Measurements from ENCODE around the gene NUP133.
A peak's percentile ranks its signal among the peaks of the same experiment; 100 is the strongest.
"Not testable (repeated sequence)": the region's sequence is repeated elsewhere in the genome, so short reads cannot be mapped to it uniquely, and the experiment has no call there.

The NUP133 gene

DNA sequence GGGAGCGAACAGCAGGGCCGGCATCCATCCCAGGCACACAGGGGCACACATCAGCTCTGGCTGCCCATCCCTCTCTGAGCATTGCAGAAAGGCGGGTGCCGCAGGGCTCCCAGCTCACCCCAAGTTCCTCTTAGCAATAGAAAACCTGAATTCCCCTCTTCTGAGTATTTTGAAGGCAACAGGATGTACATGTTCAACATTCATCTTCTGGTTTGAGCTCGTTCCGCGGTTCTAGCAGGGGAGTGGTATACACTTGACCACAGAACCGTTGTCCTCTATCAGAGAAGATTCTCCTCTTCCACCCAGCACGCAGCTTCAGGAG, 97.8 kb downstream of the NUP133 start:
- Mint-ChIP-seq H3K36me3 (ENCODE audit: low read depth) (no peaks in the 10 kb centered on the region), H3K4me3 (no peak overlapping the region), H3K9me3 (no peaks in the 10 kb centered on the region), H3K4me1 (ENCODE audit: low read depth) (peaks cover 33% of the 10 kb centered on the region), H3K27ac (no peak overlapping the region), H3K27me3 (peaks cover 66% of the 10 kb centered on the region)
- intact Hi-C loops (cut with micrococcal nuclease): no loop called here

DNA sequence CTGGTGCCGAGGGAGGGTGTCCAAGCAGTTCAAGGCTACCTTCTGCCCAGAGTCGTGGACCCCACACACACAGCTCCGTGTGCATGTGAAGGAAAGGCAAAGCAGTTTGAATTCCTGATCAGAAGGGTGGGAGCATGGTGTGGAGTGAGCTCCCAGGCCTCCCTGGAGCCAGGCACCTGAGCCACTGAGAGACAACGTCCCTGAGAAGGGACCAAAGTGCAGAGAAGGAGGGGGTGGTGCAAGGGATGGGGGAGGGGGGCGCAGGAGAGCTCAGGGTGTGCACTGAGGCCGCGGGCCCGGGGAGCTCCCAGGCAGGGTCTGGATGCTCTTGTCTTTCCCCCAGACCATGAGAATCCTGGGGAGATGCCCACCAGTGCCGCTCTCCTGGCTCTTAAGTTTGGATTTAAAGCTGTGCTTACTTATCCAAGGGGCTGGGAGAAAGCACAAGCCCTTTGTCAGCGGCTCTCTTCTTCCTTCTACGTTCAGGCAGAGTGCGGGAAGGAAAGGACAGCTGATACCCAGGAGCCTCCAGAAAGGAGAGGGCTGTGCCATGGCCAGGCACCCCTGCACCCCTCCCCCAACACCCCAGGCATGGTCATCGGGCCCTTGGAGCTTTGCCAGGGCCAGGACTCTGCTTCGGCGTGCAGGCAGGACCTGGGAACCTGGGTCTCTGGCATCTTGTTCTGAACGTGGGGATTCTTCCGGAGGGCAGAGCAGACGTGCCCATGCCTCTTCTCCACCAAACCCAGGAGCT, 98.3 kb downstream of the NUP133 start:
- no peak overlapping the region for H3K4me3 Mint-ChIP-seq
- H3K4me1 Mint-ChIP-seq (ENCODE audit: low read depth): peaks cover 33% of the 10 kb centered on the region
- no peak overlapping the region for H3K27ac Mint-ChIP-seq
- intact Hi-C loops (cut with micrococcal nuclease): no loop called here
- H3K36me3 Mint-ChIP-seq (ENCODE audit: low read depth): no peaks in the 10 kb centered on the region
- no peaks in the 10 kb centered on the region for H3K9me3 Mint-ChIP-seq
- H3K27me3 Mint-ChIP-seq: peaks cover 70% of the 10 kb centered on the region

DNA sequence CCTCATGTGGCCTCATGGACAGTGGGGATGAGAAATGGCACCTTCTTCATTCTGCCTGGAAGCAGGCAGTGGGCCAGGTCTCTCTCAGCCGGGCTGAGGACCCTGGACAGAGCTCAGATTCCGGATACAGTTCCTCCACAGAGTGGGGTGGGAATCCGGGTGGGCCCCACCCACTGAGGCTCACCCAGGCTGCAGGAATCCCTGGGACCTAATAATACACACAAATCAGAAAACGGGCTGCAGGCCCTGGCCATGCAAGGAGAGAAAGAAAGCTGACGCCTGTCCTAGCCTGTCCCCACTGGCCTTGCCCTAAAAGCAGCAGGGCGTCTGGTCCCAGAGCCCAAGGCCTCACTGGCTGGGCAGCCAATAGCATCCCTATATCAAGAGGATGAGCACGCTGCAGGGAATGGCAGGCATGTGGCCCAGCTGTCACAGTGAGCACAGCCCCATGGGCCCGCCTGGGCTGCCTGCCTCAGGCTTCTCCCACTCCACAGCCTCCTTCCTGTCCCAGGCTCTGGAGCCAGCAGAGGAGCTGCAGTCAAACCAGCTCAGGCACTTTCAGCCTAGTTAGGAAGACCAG, 99.6 kb downstream of the NUP133 start:
- Mint-ChIP-seq H3K27me3 (peaks cover 79% of the 10 kb centered on the region), H3K4me1 (ENCODE audit: low read depth) (peaks cover 33% of the 10 kb centered on the region), H3K27ac (no peak overlapping the region), H3K36me3 (ENCODE audit: low read depth) (no peaks in the 10 kb centered on the region), H3K9me3 (no peaks in the 10 kb centered on the region), H3K4me3 (no peak overlapping the region)
- intact Hi-C loops (cut with micrococcal nuclease): no loop called here

DNA sequence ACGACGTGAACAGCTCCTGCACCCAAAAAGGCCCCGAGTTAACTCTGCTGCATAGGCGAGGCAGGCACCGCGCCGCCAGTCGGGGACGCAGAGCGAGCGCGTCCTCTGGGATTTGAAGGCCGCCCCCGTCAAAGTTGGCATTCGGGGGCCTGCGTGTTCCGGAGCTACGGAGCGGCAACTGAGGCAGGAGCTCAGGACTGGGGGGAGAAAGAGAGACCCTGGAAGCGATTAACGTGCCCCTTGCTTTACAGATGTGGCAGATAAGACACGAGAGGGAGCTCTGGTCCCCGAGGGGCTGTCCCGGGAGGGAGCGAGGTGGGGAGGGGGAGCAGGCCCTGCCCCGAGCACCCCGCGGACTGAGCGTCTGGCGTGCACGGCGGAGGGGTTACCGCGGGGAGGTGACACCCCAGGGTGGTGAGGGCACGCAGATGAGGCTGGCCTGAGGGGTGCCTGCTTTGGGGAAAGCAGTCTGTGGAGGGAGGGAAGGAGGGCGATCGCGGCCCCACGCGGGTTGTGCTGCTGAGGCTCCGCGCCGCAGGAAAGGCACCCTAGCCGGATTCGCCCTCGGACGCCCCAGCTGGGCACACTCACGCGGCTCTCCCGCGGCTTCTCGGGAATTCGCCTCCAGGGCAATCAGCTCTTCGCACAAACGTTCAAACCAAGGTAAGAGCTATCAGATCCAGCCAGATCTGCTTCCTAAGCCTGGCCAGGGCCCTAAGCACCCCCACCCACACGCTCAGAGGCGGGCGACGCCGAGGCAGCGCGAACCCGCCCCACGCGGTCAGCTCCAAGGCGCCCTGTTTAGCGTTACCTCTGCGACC, 100.7 kb downstream of the NUP133 start:
- no peaks in the 10 kb centered on the region for H3K9me3 Mint-ChIP-seq
- H3K27ac Mint-ChIP-seq: no peak overlapping the region
- H3K4me3 Mint-ChIP-seq: peak overlapping the region; percentile 65
- peaks cover 78% of the 10 kb centered on the region for H3K27me3 Mint-ChIP-seq
- intact Hi-C loops (cut with micrococcal nuclease): no loop called here
- H3K4me1 Mint-ChIP-seq (ENCODE audit: low read depth): peaks cover 33% of the 10 kb centered on the region
- no peaks in the 10 kb centered on the region for H3K36me3 Mint-ChIP-seq (ENCODE audit: low read depth)

DNA sequence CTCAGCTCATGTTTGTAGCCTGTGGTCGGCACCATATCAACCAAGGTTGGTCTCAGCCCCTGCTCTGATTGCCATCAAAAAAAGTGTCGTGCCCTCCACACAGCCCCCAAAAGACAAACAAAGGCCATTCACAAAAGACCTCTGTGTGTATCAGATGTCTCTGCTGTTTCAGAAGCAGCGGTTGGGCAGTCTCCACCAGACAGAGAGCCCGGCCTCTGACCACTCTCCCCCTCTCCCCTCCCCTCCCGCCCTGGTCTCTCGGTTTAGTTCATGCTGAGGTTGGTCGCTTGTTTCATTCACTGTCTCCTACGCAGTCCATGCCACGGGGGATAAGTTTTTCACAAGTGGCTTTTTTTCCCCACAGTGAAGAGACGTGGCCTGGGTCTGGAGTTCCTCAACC, 101.3 kb downstream of the NUP133 start:
- H3K9me3 Mint-ChIP-seq: no peaks in the 10 kb centered on the region
- peaks cover 33% of the 10 kb centered on the region for H3K4me1 Mint-ChIP-seq (ENCODE audit: low read depth)
- no peaks in the 10 kb centered on the region for H3K36me3 Mint-ChIP-seq (ENCODE audit: low read depth)
- H3K4me3 Mint-ChIP-seq: peak overlapping the region; percentile 65
- intact Hi-C loops (cut with micrococcal nuclease): no loop called here
- H3K27ac Mint-ChIP-seq: no peak overlapping the region
- H3K27me3 Mint-ChIP-seq: peaks cover 83% of the 10 kb centered on the region

DNA sequence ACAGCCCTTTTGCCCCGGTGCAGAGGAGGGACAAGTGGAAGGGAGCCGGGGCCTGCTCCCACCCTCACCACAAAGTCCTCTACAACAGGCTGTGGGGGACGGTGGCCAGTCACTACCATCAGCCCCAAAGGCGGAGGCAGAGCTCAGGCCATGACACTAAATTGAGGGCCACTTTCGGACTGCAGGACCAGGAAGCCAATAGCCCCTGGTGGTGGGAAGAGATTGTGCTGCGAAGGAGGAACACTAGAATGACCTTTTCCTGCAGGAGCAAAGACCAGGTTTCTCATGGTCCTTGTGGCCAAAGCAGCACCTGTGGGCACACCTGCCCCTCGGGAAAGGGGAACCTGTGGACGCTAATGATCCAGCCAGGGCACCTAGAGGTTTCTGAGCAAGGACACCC, 104.6 kb downstream of the NUP133 start:
- Mint-ChIP-seq H3K9me3 (no peaks in the 10 kb centered on the region), H3K27me3 (peaks cover 71% of the 10 kb centered on the region), H3K4me3 (no peak overlapping the region), H3K27ac (no peak overlapping the region), H3K4me1 (ENCODE audit: low read depth) (peaks cover 15% of the 10 kb centered on the region), H3K36me3 (ENCODE audit: low read depth) (no peaks in the 10 kb centered on the region)
- intact Hi-C loops (cut with micrococcal nuclease): no loop called here

DNA sequence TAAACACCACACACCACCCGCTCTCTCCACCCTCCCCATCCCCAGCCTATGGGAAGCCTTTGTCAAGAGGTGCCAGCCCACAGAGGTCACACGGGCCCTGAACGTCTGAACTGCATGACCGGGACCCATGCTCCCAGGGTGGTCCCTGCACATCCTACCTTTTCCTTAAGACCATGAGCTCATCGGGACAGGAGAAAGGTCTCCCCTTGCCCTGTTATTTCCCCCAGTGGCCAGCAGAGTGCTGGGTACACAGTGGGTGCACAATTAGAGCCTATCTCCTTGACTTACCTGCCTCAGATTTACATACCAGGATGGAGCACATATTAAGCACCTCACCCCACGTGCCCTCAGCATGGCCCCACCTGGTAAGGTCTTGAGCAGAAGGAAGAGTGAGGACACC, 105.1 kb downstream of the NUP133 start:
- Mint-ChIP-seq H3K27me3 (peaks cover 68% of the 10 kb centered on the region), H3K9me3 (no peaks in the 10 kb centered on the region), H3K36me3 (ENCODE audit: low read depth) (no peaks in the 10 kb centered on the region), H3K27ac (no peak overlapping the region), H3K4me1 (ENCODE audit: low read depth) (peaks cover 15% of the 10 kb centered on the region), H3K4me3 (no peak overlapping the region)
- intact Hi-C loops (cut with micrococcal nuclease): no loop called here

DNA sequence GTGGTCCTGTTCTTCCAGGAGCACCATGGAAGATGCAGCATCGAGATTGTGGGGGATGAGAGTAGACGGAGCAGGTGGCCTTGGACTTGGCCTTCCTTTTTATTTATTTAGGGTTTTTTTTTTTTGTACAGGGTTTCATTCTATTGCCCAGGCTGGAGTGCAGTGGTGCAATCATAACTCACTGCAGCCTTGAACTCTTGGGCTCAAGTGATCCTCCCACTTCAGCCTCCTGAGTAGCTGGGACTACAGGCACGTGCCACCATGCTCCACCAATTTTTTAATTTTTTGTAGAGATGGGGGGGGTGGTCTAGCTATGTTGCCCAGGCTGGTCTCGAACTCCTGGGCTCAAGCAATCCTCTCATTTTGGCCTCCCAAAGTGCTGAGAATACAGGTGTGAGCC, 105.8 kb downstream of the NUP133 start:
- intact Hi-C loops (cut with micrococcal nuclease); H3K36me3 Mint-ChIP-seq (ENCODE audit: low read depth); H3K9me3 Mint-ChIP-seq; H3K4me1 Mint-ChIP-seq (ENCODE audit: low read depth); H3K4me3 Mint-ChIP-seq; H3K27ac Mint-ChIP-seq: not testable (repeated sequence)
- peaks cover 66% of the 10 kb centered on the region for H3K27me3 Mint-ChIP-seq

DNA sequence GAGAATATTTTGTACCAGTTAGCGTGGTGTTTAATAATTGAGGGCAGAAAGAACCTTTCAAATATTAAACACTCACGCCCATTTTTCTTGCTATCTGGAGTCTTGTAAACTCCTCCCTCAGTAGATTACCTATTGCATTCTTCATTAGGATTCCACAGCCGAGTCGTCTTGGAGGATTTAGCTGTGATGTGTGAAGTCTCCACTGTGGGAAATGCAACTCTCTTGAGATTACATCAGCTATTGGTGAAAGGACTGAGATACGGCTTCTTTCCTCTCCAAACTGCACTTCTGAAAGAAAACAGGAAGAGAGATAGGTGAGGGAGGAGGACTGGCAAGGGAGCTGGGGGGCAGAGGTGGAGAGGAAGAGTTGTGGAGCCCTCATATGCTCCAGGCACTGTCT, 110.4 kb downstream of the NUP133 start:
- Mint-ChIP-seq H3K36me3 (ENCODE audit: low read depth) (no peaks in the 10 kb centered on the region), H3K27ac (no peak overlapping the region), H3K27me3 (peaks cover 57% of the 10 kb centered on the region), H3K4me3 (no peak overlapping the region), H3K9me3 (no peaks in the 10 kb centered on the region), H3K4me1 (ENCODE audit: low read depth) (no peaks in the 10 kb centered on the region)
- intact Hi-C loops (cut with micrococcal nuclease): no loop called here

DNA sequence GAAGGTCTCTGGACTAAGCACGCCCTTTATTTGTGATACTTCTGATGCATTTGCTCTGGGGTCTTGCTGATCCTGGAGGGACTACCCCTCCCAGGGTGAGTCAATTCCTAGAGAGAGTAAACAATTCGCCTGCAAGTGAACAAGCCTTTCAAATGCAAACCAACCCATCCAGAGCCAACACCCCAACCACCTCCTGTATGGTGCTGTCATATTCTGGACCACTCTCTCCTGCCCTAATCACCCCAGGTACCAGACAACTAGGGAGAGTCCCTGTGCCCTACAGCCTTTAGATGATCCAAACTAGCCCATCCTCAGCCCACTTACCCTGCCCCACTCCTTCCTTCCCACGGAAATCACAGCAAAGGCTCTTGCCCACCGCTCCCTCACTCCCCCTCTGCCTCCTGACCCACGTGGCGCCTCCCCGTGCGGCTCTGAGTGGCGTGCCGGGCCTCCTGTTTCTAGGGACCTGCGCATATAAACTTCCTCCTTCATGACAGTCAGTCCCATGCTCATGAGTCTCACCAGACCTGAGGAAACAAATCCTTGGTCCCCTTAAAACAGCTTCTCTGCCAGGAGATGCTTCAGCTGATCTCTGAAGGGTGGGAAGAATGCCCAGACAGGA, 111.4 kb downstream of the NUP133 start:
- Mint-ChIP-seq H3K4me1 (ENCODE audit: low read depth) (no peaks in the 10 kb centered on the region), H3K9me3 (no peaks in the 10 kb centered on the region), H3K27ac (no peak overlapping the region), H3K36me3 (ENCODE audit: low read depth) (no peaks in the 10 kb centered on the region), H3K4me3 (no peak overlapping the region), H3K27me3 (peaks cover 54% of the 10 kb centered on the region)
- intact Hi-C loops (cut with micrococcal nuclease): no loop called here

DNA sequence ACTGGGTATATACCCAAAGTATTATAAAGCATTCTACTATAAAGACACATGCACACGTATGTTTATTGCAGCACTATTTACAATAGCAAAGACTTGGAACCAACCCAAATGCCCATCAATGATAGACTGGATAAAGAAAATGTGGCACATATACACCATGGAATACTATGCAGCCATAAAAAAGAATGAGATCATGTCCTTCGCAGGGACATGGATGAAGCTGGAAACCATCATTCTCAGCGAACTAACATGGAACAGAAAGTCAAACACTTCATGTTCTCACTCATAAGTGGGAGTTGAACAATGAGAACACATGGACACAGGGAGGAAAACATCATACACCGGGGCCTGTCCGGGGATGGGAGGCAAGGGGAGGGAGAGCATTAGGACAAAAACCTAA, 113.6 kb downstream of the NUP133 start:
- H3K36me3 Mint-ChIP-seq (ENCODE audit: low read depth); H3K4me3 Mint-ChIP-seq; H3K9me3 Mint-ChIP-seq; intact Hi-C loops (cut with micrococcal nuclease); H3K27ac Mint-ChIP-seq; H3K4me1 Mint-ChIP-seq (ENCODE audit: low read depth): not testable (repeated sequence)
- H3K27me3 Mint-ChIP-seq: peaks cover 53% of the 10 kb centered on the region

DNA sequence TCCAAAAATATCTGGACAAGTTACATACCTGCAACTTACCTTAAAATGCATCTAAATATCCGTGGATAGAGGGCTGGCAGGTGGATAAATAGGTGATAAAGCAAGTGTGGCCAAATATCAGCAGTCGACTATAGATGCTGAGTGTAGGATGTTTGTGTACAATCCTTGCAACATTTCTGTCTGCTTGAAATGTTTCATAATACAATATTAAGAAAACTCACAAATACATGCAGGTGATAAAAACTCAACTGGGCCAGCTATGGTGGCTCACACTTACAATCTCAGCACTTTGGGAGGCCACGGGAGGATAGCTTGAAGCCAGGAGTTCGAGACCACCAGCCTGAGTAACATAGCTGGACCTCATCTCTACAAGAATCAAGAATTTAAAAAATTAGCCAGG, 115.2 kb downstream of the NUP133 start:
- Mint-ChIP-seq H3K36me3 (ENCODE audit: low read depth) (no peaks in the 10 kb centered on the region), H3K4me1 (ENCODE audit: low read depth) (no peaks in the 10 kb centered on the region), H3K4me3 (no peak overlapping the region), H3K9me3 (no peaks in the 10 kb centered on the region), H3K27me3 (peaks cover 51% of the 10 kb centered on the region), H3K27ac (no peak overlapping the region)
- intact Hi-C loops (cut with micrococcal nuclease): no loop called here
